ENCODE measurements around the gene ZNF385B. TPM values are rescaled to one million over a fixed set of nuclear protein-coding genes. Genes with fewer than 3 reads are reported as not detected.

ZNF385B gene
- total RNA-seq, 1 experiment from 2014 or later = 9.3 TPM

DNA sequence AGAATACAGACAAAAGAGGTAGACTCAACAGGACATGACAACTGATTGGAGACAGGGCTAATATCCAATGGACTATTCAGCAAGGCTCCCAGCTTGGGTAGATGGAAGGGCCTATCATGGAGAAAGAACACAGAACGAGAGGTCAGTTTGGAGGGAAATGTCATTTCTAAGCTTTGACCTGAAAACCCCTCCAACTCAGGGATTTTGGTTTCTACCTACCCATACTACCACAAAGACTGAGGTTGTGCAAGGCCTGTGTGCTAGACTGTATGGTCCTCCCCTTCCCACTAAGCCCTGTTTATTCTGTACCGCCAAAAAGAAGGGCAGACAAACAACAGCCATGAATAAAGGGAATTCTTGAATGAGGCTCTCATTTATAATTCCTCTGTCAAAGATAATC is 288.9 kb downstream of the ZNF385B start (continued):
- no peak for TF ChIP-seq REST (IDR thresholded peaks at IDR 0.05; ENCODE audit: low read depth)

GRCh38 chr2:179571721-179572120 is 289.7 kb downstream of the ZNF385B start:
- intact Hi-C loops (cut with micrococcal nuclease) = no loop called here
- H4K20me1 ChIP-seq (ENCODE audit: insufficient read depth) = no peaks in the 10 kb centered on the region
- no peak overlapping the region for H3K9ac ChIP-seq (ENCODE audit: low read length)
- POLR2A ChIA-PET = interaction anchor here (1.1 kb wide), 1 partner anchor 10 kb away, joined by 4 read pairs; no protein-coding TSS in a partner anchor
- H3K4me1 ChIP-seq (ENCODE audit: control insufficient read depth in 1 of 2, insufficient read depth in 2 of 2, low read length in 2 of 2) = no peaks in the 10 kb centered on the region
- no peak overlapping the region for H3K4me2 ChIP-seq (ENCODE audit: low read length)
- H2AFZ ChIP-seq (ENCODE audit: low read depth, low read length, poor library complexity, severe bottlenecking) = no peak overlapping the region
- no peaks in the 10 kb centered on the region for H3K79me2 ChIP-seq (ENCODE audit: insufficient read depth, low read length)
- no peaks in the 10 kb centered on the region for H3K9me3 ChIP-seq (ENCODE audit: control insufficient read depth in 1 of 2, insufficient read depth in 1 of 2, low read depth in 1 of 2, low read length in 2 of 2)
- no peaks in the 10 kb centered on the region for H3K36me3 ChIP-seq (ENCODE audit: control insufficient read depth in 1 of 2, insufficient read depth in 2 of 2, low read length in 2 of 2)
- no peaks in the 10 kb centered on the region for H3K9me2 ChIP-seq (ENCODE audit: insufficient read depth)
- ATAC-seq (no peak), DNase-seq (ENCODE audit: low read depth, low spot score) (no peak)
- no peak overlapping the region for H3K27ac ChIP-seq (ENCODE audit: low read depth, low read length)
- RAD21 ChIA-PET (ENCODE audit: low non-redundant PET in 1 of 2, low total read pairs in 2 of 2, uncharacterized antibody in 2 of 2, unreplicated experiment in 2 of 2) = no interaction called here
- CTCF ChIA-PET = no interaction called here
- BruUV-seq (replicated peaks) = no TSS peak
- no peak overlapping the region for H3K4me3 ChIP-seq (replicated peaks in 1 of 2; ENCODE audit: low read depth in 1 of 2, low read length in 2 of 2)
- no peaks in the 10 kb centered on the region for H3K27me3 ChIP-seq (ENCODE audit: insufficient read depth, low read length)
- no peak for TF ChIP-seq SP1 (IDR thresholded peaks at IDR 0.05; ENCODE audit: low read depth)
- no peak for TF ChIP-seq YY1 (IDR thresholded peaks at IDR 0.05; ENCODE audit: extremely low read depth, insufficient replicate concordance, low read depth, low read length)
- TF ChIP-seq CEBPB (IDR thresholded peaks at IDR 0.05; ENCODE audit: low read depth) = no peak
- TF ChIP-seq EGR1 (IDR thresholded peaks at IDR 0.05; ENCODE audit: low read depth) = no peak
- TF ChIP-seq POLR2A (IDR thresholded peaks at IDR 0.05; ENCODE audit: borderline replicate concordance, extremely low read depth, insufficient read depth, insufficient read length) = no peak
- TF ChIP-seq EZH2phosphoT487 (IDR thresholded peaks at IDR 0.05; ENCODE audit: borderline replicate concordance) = no peak
- TF ChIP-seq REST (IDR thresholded peaks at IDR 0.05; ENCODE audit: low read depth) = no peak
- TF ChIP-seq FOSL1 (IDR thresholded peaks at IDR 0.05; ENCODE audit: low read depth) = no peak
- TF ChIP-seq ZBTB33 (IDR thresholded peaks at IDR 0.05; ENCODE audit: extremely low read depth, insufficient replicate concordance, low read length) = no peak
- no peak for TF ChIP-seq CTCF (IDR thresholded peaks at IDR 0.05 in 2 of 3, conservative IDR thresholded peaks at IDR 0.05 in 1 of 3; ENCODE audit: borderline replicate concordance in 1 of 3, insufficient read depth in 1 of 3, low read depth in 2 of 3, low read length in 2 of 3)
- no peak for TF ChIP-seq ATF3 (IDR thresholded peaks at IDR 0.05)
- TF ChIP-seq CBX3 (IDR thresholded peaks at IDR 0.05; ENCODE audit: low read depth) = no peak
- TF ChIP-seq POLR2AphosphoS5 (IDR thresholded peaks at IDR 0.05; ENCODE audit: low read depth, low read length) = no peak

All from HCT116 (cell line).